ENCODE results near the gene MYT1. TPM values are rescaled to one million over a fixed set of nuclear protein-coding genes. Genes with fewer than 3 reads are reported as not detected.

Gene MYT1
- total and polyA plus RNA-seq, 2 of the 13 experiments (the other 11 are each of a cell fraction or from before 2014, with no cell fraction given) = 0.58 to 2.5 TPM

GRCh38 chr20:64255361-64256281 lies 91.4 kb downstream of the MYT1 start, which contains the start of gene PCMTD2 (continued):
- no peak for TF ChIP-seq ELK4 (CRISPR knock-in tag; IDR thresholded peaks at IDR 0.05; ENCODE audit: borderline replicate concordance)
- peak; percentile 97 for TF ChIP-seq ATF7-NPFF (CRISPR knock-in tag; IDR thresholded peaks at IDR 0.05; ENCODE audit: low read depth)
- TF ChIP-seq HDAC2 (CRISPR knock-in tag; IDR thresholded peaks at IDR 0.05) = peak; percentile 60; the same call in 1 of the 2 replicates
- TF ChIP-seq, protein P1, sequence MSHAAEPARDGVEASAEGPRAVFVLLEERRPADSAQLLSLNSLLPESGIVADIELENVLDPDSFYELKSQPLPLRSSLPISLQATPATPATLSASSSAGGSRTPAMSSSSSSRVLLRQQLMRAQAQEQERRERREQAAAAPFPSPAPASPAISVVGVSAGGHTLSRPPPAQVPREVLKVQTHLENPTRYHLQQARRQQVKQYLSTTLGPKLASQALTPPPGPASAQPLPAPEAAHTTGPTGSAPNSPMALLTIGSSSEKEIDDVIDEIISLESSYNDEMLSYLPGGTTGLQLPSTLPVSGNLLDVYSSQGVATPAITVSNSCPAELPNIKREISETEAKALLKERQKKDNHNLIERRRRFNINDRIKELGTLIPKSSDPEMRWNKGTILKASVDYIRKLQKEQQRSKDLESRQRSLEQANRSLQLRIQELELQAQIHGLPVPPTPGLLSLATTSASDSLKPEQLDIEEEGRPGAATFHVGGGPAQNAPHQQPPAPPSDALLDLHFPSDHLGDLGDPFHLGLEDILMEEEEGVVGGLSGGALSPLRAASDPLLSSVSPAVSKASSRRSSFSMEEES (CRISPR knock-in tag; IDR thresholded peaks at IDR 0.05) = peak; percentile 70; the same call in 1 of the 2 replicates
- peak; percentile 64 for TF ChIP-seq KLF13 (CRISPR knock-in tag; IDR thresholded peaks at IDR 0.05)
- TF ChIP-seq BRD4 (CRISPR knock-in tag; IDR thresholded peaks at IDR 0.05) = peak; percentile 87; the same call in 1 of the 2 replicates
- TF ChIP-seq, protein P2, sequence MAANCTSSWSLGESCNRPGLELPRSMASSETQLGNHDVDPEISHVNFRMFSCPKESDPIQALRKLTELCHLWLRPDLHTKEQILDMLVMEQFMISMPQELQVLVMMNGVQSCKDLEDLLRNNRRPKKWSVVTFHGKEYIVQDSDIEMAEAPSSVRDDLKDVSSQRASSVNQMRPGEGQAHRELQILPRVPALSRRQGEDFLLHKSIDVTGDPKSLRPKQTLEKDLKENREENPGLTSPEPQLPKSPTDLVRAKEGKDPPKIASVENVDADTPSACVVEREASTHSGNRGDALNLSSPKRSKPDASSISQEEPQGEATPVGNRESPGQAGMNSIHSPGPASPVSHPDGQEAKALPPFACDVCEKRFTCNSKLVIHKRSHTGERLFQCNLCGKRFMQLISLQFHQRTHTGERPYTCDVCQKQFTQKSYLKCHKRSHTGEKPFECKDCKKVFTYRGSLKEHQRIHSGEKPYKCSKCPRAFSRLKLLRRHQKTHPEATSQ (CRISPR knock-in tag; IDR thresholded peaks at IDR 0.05; ENCODE audit: borderline replicate concordance) = no peak
- TF ChIP-seq TAF1 (CRISPR knock-in tag; IDR thresholded peaks at IDR 0.05) = peak; percentile 96
- TF ChIP-seq ZNF251 (CRISPR knock-in tag; IDR thresholded peaks at IDR 0.05) = 0 out of 2 replicates have a peak, but pooled peaks have one; percentile 67
- TF ChIP-seq, protein P3, sequence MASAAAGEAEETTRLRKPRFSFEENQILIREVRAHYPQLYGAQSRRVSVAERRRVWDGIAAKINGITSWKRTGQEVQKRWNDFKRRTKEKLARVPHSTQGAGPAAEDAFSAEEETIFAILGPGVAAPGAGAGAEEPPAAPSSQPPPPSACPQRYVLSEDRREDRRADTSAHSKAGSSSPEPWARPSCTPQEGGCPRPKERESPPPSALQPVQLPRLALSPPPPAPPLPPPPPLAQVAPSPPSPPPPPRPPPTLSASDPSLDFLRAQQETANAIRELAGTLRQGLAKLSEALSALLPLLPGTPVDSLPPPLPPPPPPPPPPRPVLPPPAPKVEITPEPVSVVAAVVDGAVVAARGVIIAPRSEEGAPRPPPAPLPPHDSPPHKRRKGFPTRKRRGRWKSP (CRISPR knock-in tag; IDR thresholded peaks at IDR 0.05) = peak; percentile 84
- TF ChIP-seq GLI4 (CRISPR knock-in tag; IDR thresholded peaks at IDR 0.05; ENCODE audit: borderline replicate concordance) = no peak; the same call in 1 of the 2 replicates
- peak; percentile 22; the same call in 1 of the 2 replicates for TF ChIP-seq DNMT3B (CRISPR knock-in tag; conservative IDR thresholded peaks at IDR 0.05)
- TF ChIP-seq ZNF556 (CRISPR knock-in tag; IDR thresholded peaks at IDR 0.05; ENCODE audit: borderline replicate concordance) = peak; percentile 95
- no peak for TF ChIP-seq SMARCE1 (IDR thresholded peaks at IDR 0.05; ENCODE audit: borderline replicate concordance)
- peak; percentile 77; the same call in 1 of the 2 replicates for TF ChIP-seq ZBTB3 (CRISPR knock-in tag; IDR thresholded peaks at IDR 0.05; ENCODE audit: borderline replicate concordance, low read depth)
- peak; percentile 95 for TF ChIP-seq KAT7 (CRISPR knock-in tag; IDR thresholded peaks at IDR 0.05; ENCODE audit: borderline replicate concordance)
- TF ChIP-seq KDM5A (IDR thresholded peaks at IDR 0.05; ENCODE audit: borderline replicate concordance, low read length) = peak; percentile 67; the same call in 1 of the 2 replicates
- TF ChIP-seq ZNF569 (CRISPR knock-in tag; IDR thresholded peaks at IDR 0.05; ENCODE audit: borderline replicate concordance) = no peak
- TF ChIP-seq ARNT2 (CRISPR knock-in tag; IDR thresholded peaks at IDR 0.05; ENCODE audit: low read depth) = peak; percentile 91
- TF ChIP-seq MIER3 (CRISPR knock-in tag; IDR thresholded peaks at IDR 0.05; ENCODE audit: borderline replicate concordance) = peak; percentile 22; the same call in 1 of the 2 replicates
- no peak for TF ChIP-seq FUBP1 (CRISPR knock-in tag; IDR thresholded peaks at IDR 0.05; ENCODE audit: borderline replicate concordance)

Data from HepG2 (cell line).